GM23338 (cell line): Measurements from ENCODE around the gene GTPBP1. TPM values are rescaled to one million over a fixed set of nuclear protein-coding genes. Genes with fewer than 3 reads are reported as not detected.

Experiments used
- ATAC-seq: fragments of 200-7000 bp; cut with Tn5 transposase; 3 replicates; pipeline ENCODE4 v1.9.1; 2020
- DNase-seq: peaks from one replicate; pipeline ENCODE4 v3.0.0-alpha.2; 2015; ENCODE audit warnings: low spot score
- H2AFZ ChIP-seq: fragments of 200-600 bp; sonication (generic); 2 replicates; pipeline ENCODE4 v1.8.0; 2016; ENCODE audit warnings: antibody characterized with exemption, mild to moderate bottlenecking, moderate library complexity
- H3F3A ChIP-seq: fragments of 200-600 bp; sonication (generic); replicated peaks from 2 replicates; pipeline ENCODE4 v1.8.0; 2017; ENCODE audit warnings: antibody characterized with exemption, mixed run types, low read depth
- H3K27ac ChIP-seq: fragments of 200-600 bp; sonication (generic); 2 replicates; pipeline ENCODE4 v1.6.1; 2016; ENCODE audit warnings: low read depth
- H3K27me3 ChIP-seq: fragments of 200-600 bp; sonication (generic); 2 replicates; pipeline ENCODE4 v1.8.0; 2016; ENCODE audit warnings: mild to moderate bottlenecking, mixed run types, moderate library complexity; ENCODE audit not compliant: insufficient read depth
- H3K36me3 ChIP-seq: fragments of 200-600 bp; sonication (generic); 2 replicates; pipeline ENCODE4 v1.8.0; 2016; ENCODE audit warnings: mild to moderate bottlenecking; ENCODE audit not compliant: insufficient read depth
- H3K4me1 ChIP-seq: fragments of 200-600 bp; sonication (generic); 2 replicates; pipeline ENCODE4 v1.8.0; 2016; ENCODE audit warnings: mild to moderate bottlenecking, moderate library complexity; ENCODE audit not compliant: insufficient read depth
- H3K4me2 ChIP-seq: fragments of 200-600 bp; sonication (generic); 2 replicates; pipeline ENCODE4 v1.7.1; 2017; ENCODE audit warnings: mixed run types
- H3K4me3 ChIP-seq: fragments of 200-600 bp; sonication (generic); 2 replicates; pipeline ENCODE4 v1.6.1; 2016; ENCODE audit warnings: mixed run types
- H3K79me2 ChIP-seq: fragments of 200-600 bp; sonication (generic); replicated peaks from 2 replicates; pipeline ENCODE4 v1.8.0; 2017; ENCODE audit warnings: mild to moderate bottlenecking; ENCODE audit not compliant: insufficient read depth
- H3K9me2 ChIP-seq: fragments of 200-600 bp; sonication (generic); 2 replicates; pipeline ENCODE4 v1.8.0; 2017; ENCODE audit not compliant: insufficient read depth
- H4K20me1 ChIP-seq: fragments of 200-600 bp; sonication (generic); replicated peaks from 2 replicates; pipeline ENCODE4 v1.8.0; 2017; ENCODE audit warnings: mild to moderate bottlenecking; ENCODE audit not compliant: insufficient read depth
- H3K27ac Mint-ChIP-seq: 2 replicates; pipeline ENCODE4 v1.8.0; 2020; ENCODE audit warnings: inconsistent platforms, mild to moderate bottlenecking, moderate library complexity, mixed read lengths
- H3K27me3 Mint-ChIP-seq: 3 replicates; pipeline ENCODE4 v1.8.0; 2022; ENCODE audit warnings: low read depth, mild to moderate bottlenecking, moderate library complexity, mixed read lengths, inconsistent platforms; ENCODE audit not compliant: insufficient read depth, poor library complexity
- H3K36me3 Mint-ChIP-seq: 3 replicates; pipeline ENCODE4 v1.8.0; 2021; ENCODE audit warnings: low read depth, mild to moderate bottlenecking, inconsistent platforms, moderate library complexity, mixed read lengths
- H3K4me1 Mint-ChIP-seq: 3 replicates; pipeline ENCODE4 v1.8.0; 2020; ENCODE audit warnings: mild to moderate bottlenecking, inconsistent platforms, mixed read lengths
- H3K4me3 Mint-ChIP-seq: 3 replicates; pipeline ENCODE4 v1.8.0; 2021; ENCODE audit warnings: moderate library complexity, mild to moderate bottlenecking, inconsistent platforms, mixed read lengths
- H3K9me3 Mint-ChIP-seq: 3 replicates; pipeline ENCODE4 v1.8.0; 2020; ENCODE audit warnings: moderate library complexity, mild to moderate bottlenecking, inconsistent platforms, mixed read lengths
- CREB1 ChIP-seq: fragments of 250-450 bp; sonication (Bioruptor Pico); IDR thresholded peaks from 2 replicates; pipeline ENCODE4 v1.5.0; 2020; ENCODE audit warnings: low read depth, mild to moderate bottlenecking, moderate library complexity
- CTCF ChIP-seq, 2 experiments: fragments of 200-600 bp in 1 of 2; sonication (generic) in 1 of 2; conservative IDR thresholded peaks; 2 replicates each; pipeline versions ENCODE4 v1.5.1 to v1.6.1; 2016 to 2017; ENCODE audit warnings: antibody characterized with exemption in 2 of 2, low read depth in 2 of 2, mild to moderate bottlenecking in 2 of 2, moderate library complexity in 1 of 2
- ETS1 ChIP-seq: IDR thresholded peaks from 2 replicates; pipeline ENCODE4 v1.6.1; 2016; ENCODE audit warnings: antibody characterized with exemption
- EZH2 ChIP-seq: fragments of 200-600 bp; sonication (generic); IDR thresholded peaks from one replicate; pipeline ENCODE4 v1.8.0; 2017; ENCODE audit warnings: antibody characterized with exemption, mild to moderate bottlenecking, low read depth; ENCODE audit not compliant: unreplicated experiment
- EZH2phosphoT487 ChIP-seq: fragments of 200-600 bp; sonication (generic); IDR thresholded peaks from one replicate; pipeline ENCODE4 v1.8.1; 2018; ENCODE audit warnings: antibody characterized with exemption; ENCODE audit not compliant: unreplicated experiment
- JUNB ChIP-seq: IDR thresholded peaks from one replicate; pipeline ENCODE4 v1.6.1; 2016; ENCODE audit warnings: antibody characterized with exemption; ENCODE audit not compliant: unreplicated experiment
- NANOG ChIP-seq: IDR thresholded peaks from 2 replicates; pipeline ENCODE4 v1.6.1; 2016; ENCODE audit warnings: antibody characterized with exemption, borderline replicate concordance
- POLR2AphosphoS5 ChIP-seq: IDR thresholded peaks from 2 replicates; pipeline ENCODE4 v1.6.1; 2016; ENCODE audit warnings: antibody characterized with exemption, low read depth
- REST ChIP-seq: IDR thresholded peaks from one replicate; pipeline ENCODE4 v1.6.1; 2018; ENCODE audit warnings: antibody characterized with exemption; ENCODE audit not compliant: unreplicated experiment
- STAT1 ChIP-seq: IDR thresholded peaks from one replicate; pipeline ENCODE4 v1.6.1; 2016; ENCODE audit warnings: antibody characterized with exemption; ENCODE audit not compliant: unreplicated experiment
- ZNF114 ChIP-seq: fragments of 250-450 bp; sonication (Bioruptor Pico); IDR thresholded peaks from 2 replicates; pipeline ENCODE4 v1.5.0; 2020; ENCODE audit warnings: mild to moderate bottlenecking, moderate library complexity
- ZNF331 ChIP-seq: fragments of 250-450 bp; sonication (Bioruptor Pico); IDR thresholded peaks from 2 replicates; pipeline ENCODE4 v1.5.0; 2020; ENCODE audit warnings: low read depth, mild to moderate bottlenecking, moderate library complexity
- polyA plus RNA-seq: library from polyadenylated mRNA; unstranded; fragments of >200 nt; fragmentation: Nextera tagmentation; extraction: Ambion mirVana; gene quantifications from 2 replicates; pipeline ENCODE4 v1.2.1, GENCODE V29; 2016
- total RNA-seq: library from RNA; depleted of rRNA; stranded (reverse); fragments of >200 nt; shearing (Covaris generic); gene quantifications from 2 replicates; pipeline ENCODE4 v1.2.3, GENCODE V29; 2014

The GTPBP1 gene
- total and polyA plus RNA-seq, 2 experiments from 2014 or later = 27.2 to 88.4 TPM

- no peaks in the 10 kb centered on the region; the same call in 1 of the 2 replicates for H3K79me2 ChIP-seq
- no peak for TF ChIP-seq EZH2
- no peak for TF ChIP-seq STAT1
- TF ChIP-seq ZNF114 (CRISPR knock-in tag) = no peak
- TF ChIP-seq JUNB = no peak
- no peak for TF ChIP-seq EZH2phosphoT487
- no peak for TF ChIP-seq CTCF (conservative IDR thresholded peaks at IDR 0.05; ENCODE audit: low read depth in 2 of 2)
- TF ChIP-seq ETS1 = no peak
- TF ChIP-seq NANOG = no peak
- H3K27ac Mint-ChIP-seq = no peak overlapping the region
- H3K36me3 ChIP-seq = peaks cover 52% of the 10 kb centered on the region
- no peaks in the 10 kb centered on the region for H3K4me1 ChIP-seq
- H3K4me3 Mint-ChIP-seq = no peak overlapping the region
- H2AFZ ChIP-seq = no peak overlapping the region
- no peaks in the 10 kb centered on the region for H3K9me3 Mint-ChIP-seq
- no peaks in the 10 kb centered on the region for H3K27me3 ChIP-seq
- H4K20me1 ChIP-seq = peaks cover 9% of the 10 kb centered on the region; the same call in 1 of the 2 replicates
- DNase-seq (no peak), ATAC-seq (no peak)
- H3K4me2 ChIP-seq = no peak overlapping the region
- no peaks in the 10 kb centered on the region; the same call in 2 of the 3 replicates for H3K4me1 Mint-ChIP-seq
- H3F3A ChIP-seq = no peaks in the 10 kb centered on the region
- H3K27ac ChIP-seq = no peak overlapping the region
- H3K9me2 ChIP-seq = no peaks in the 10 kb centered on the region
- peaks cover 93% of the 10 kb centered on the region for H3K36me3 Mint-ChIP-seq
- H3K4me3 ChIP-seq = no peak overlapping the region
- H3K27me3 Mint-ChIP-seq = peaks cover 5% of the 10 kb centered on the region
These were observed 20.3 kb downstream of the GTPBP1 start for GRCh38 chr22:38725900-38726655.

- H3K36me3 Mint-ChIP-seq = peaks cover 90% of the 10 kb centered on the region
- peaks cover 9% of the 10 kb centered on the region; the same call in 1 of the 2 replicates for H4K20me1 ChIP-seq
- H3K9me3 Mint-ChIP-seq = no peaks in the 10 kb centered on the region
- no peaks in the 10 kb centered on the region for H3K9me2 ChIP-seq
- peaks cover 52% of the 10 kb centered on the region for H3K36me3 ChIP-seq
- no peaks in the 10 kb centered on the region; the same call in 2 of the 3 replicates for H3K4me1 Mint-ChIP-seq
- DNase-seq = no peak
- H3K4me1 ChIP-seq = no peaks in the 10 kb centered on the region
- H3K27me3 ChIP-seq = no peaks in the 10 kb centered on the region
- no peak overlapping the region for H3K4me3 ChIP-seq
- H3K4me2 ChIP-seq = no peak overlapping the region
- H2AFZ ChIP-seq = no peak overlapping the region
- H3K27me3 Mint-ChIP-seq = peaks cover 5% of the 10 kb centered on the region
- H3F3A ChIP-seq = no peaks in the 10 kb centered on the region
- H3K4me3 Mint-ChIP-seq = no peak overlapping the region
- no peak for ATAC-seq
- H3K27ac ChIP-seq = no peak overlapping the region
- no peak overlapping the region for H3K27ac Mint-ChIP-seq
- no peaks in the 10 kb centered on the region; the same call in 1 of the 2 replicates for H3K79me2 ChIP-seq
- TF ChIP-seq ZNF114 (CRISPR knock-in tag) = no peak
- TF ChIP-seq REST = no peak
- no peak for TF ChIP-seq STAT1
- no peak for TF ChIP-seq ETS1
- no peak for TF ChIP-seq POLR2AphosphoS5
- TF ChIP-seq ZNF331 (CRISPR knock-in tag) = no peak
- no peak for TF ChIP-seq EZH2
- no peak for TF ChIP-seq EZH2phosphoT487
- no peak for TF ChIP-seq CREB1 (CRISPR knock-in tag)
These were observed 21.4 kb downstream of the GTPBP1 start for GRCh38 chr22:38727123-38727522.
